ENCODE results near the gene ARAF. TPM values are rescaled to one million over a fixed set of nuclear protein-coding genes. Genes with fewer than 3 reads are reported as not detected.
"Not testable (repeated sequence)": the region's sequence is repeated elsewhere in the genome, so short reads cannot be mapped to it uniquely, and the experiment has no call there.

The ARAF gene
- total and polyA plus RNA-seq, 2 of the 8 experiments (the other 6 are each of a cell fraction or from before 2014, with no cell fraction given) = 39.0 to 45.2 TPM

- peak overlapping the region; percentile 15; the same call in 1 of the 2 replicates for H3K27ac ChIP-seq (ENCODE audit: low read depth, low read length)
- not testable (repeated sequence) for H3K56ac ChIP-seq (replicated peaks; ENCODE audit: insufficient read length, low read depth, low read length); H2BK12ac ChIP-seq (ENCODE audit: low read depth, low read length); H4K5ac ChIP-seq (ENCODE audit: insufficient read length, low read depth, low read length); H3K4me1 ChIP-seq (replicated peaks in 1 of 4; ENCODE audit: control insufficient read depth in 3 of 4, insufficient read depth in 4 of 4, low read length in 3 of 4); H4K91ac ChIP-seq (replicated peaks; ENCODE audit: insufficient read length, low read length); H3K36me3 ChIP-seq (ENCODE audit: control insufficient read depth in 2 of 4, insufficient read depth in 4 of 4, low read length in 3 of 4); H3K23me2 ChIP-seq (ENCODE audit: low read depth, low read length); H4K20me1 ChIP-seq (replicated peaks in 1 of 2; ENCODE audit: control insufficient read depth in 1 of 2, insufficient read depth in 2 of 2, low read length in 2 of 2); DNase-seq (ENCODE audit: low read depth in 1 of 2, low spot score in 2 of 2); H3K4ac ChIP-seq (replicated peaks; ENCODE audit: insufficient read length, low read depth, low read length); H2BK20ac ChIP-seq (ENCODE audit: low read length); H2BK120ac ChIP-seq (replicated peaks; ENCODE audit: low read depth, low read length); H3K27me3 ChIP-seq (replicated peaks in 1 of 4; ENCODE audit: control insufficient read depth in 3 of 4, extremely low read depth in 1 of 4, insufficient read depth in 3 of 4, low read length in 3 of 4); H3K79me1 ChIP-seq (ENCODE audit: low read depth, low read length); H3K79me2 ChIP-seq (ENCODE audit: control insufficient read depth in 1 of 2, insufficient read depth in 2 of 2, low read length in 2 of 2); H2BK5ac ChIP-seq (ENCODE audit: low read depth, low read length); H4K8ac ChIP-seq (ENCODE audit: extremely low read depth, insufficient read depth, low read length); H3K9me3 ChIP-seq (ENCODE audit: insufficient read depth in 2 of 2, low read depth in 1 of 2, low read length in 1 of 2); H2BK15ac ChIP-seq (ENCODE audit: low read length); H3K14ac ChIP-seq (ENCODE audit: insufficient read length); FAIRE-seq; H2AK5ac ChIP-seq (ENCODE audit: low read depth, low read length); H3K23ac ChIP-seq (ENCODE audit: insufficient read length)
- 22% methylated on average over 6 of the region's 70 CpGs; no CpG with 5 or more reads in 1 of the 2 experiments for WGBS, 2 experiments (ENCODE audit: extremely low coverage in 1 of 2, insufficient coverage in 1 of 2, insufficient read length in 1 of 2, insufficient replicate concordance in 2 of 2, low coverage in 1 of 2, low lambda C conversion rate in 2 of 2, missing lambda C conversion rate in 1 of 2)
- peak overlapping the region; percentile 69 to 85 for H3K4me2 ChIP-seq (ENCODE audit: insufficient read depth in 1 of 2, low read depth in 2 of 2, low read length in 2 of 2)
- POLR2A ChIA-PET (ENCODE audit: partially characterized antibody) = interaction anchor here (0.6 to 1.6 kb wide), 3 partner anchors 10 to 28 kb away, joined by 3 to 6 read pairs (median 3); no protein-coding TSS in a partner anchor
- H3K9ac ChIP-seq (replicated peaks in 1 of 4; ENCODE audit: extremely low read depth in 1 of 4, low read depth in 3 of 4, low read length in 3 of 4) = peak overlapping the region in 1 of 4 experiments; percentile 77; a peak in 2 of 7 replicates
- CTCF ChIA-PET (ENCODE audit: partially characterized antibody) = interaction anchor here (0.7 kb wide), 1 partner anchor 12 kb away, joined by 3 read pairs; no protein-coding TSS in a partner anchor
- H3K4me3 ChIP-seq (ENCODE audit: extremely low read depth in 1 of 4, insufficient read depth in 2 of 4, low read depth in 3 of 4, low read length in 4 of 4) = peak overlapping the region; percentile 34 to 59 (median 48)
- H2AFZ ChIP-seq (ENCODE audit: low read length) = peak overlapping the region; percentile 77
- TF ChIP-seq YY1 (IDR thresholded peaks at IDR 0.05; ENCODE audit: low read depth, low read length) = 0 out of 2 replicates have a peak, but pooled peaks have one; percentile 13
- H3K18ac ChIP-seq (ENCODE audit: extremely low read depth, low read length) = peak overlapping the region; percentile 83
Observed at GRCh38 chrX:47513034-47513965, 47.7 kb upstream of the ARAF start.

All from H1 (cell line).